ENCODE data around the gene CMTM4.

CMTM4 gene

GRCh38 chr16:66580605-66581209 is 115.8 kb downstream of the CMTM4 start:
- Histone ChIP-seq H3K27ac (replicated peaks) (no peak overlapping the region), H3K4me3 (replicated peaks; ENCODE audit: insufficient read depth, low read length) (no peak overlapping the region)
- DNase-seq (ENCODE audit: low read depth in 1 of 2, low spot score in 1 of 2): no peak

GRCh38 chr16:66578651-66579531 is 117.7 kb downstream of the CMTM4 start, which contains the start of gene CMTM2:
CMTM2 (plus strand) TSS chr16:66579463; CDS start chr16:66579608, 145 bp downstream.
- Histone ChIP-seq H3K27me3 (ENCODE audit: insufficient read depth, poor library complexity, severe bottlenecking) (no peaks in the 10 kb centered on the region), H3K4me3 (replicated peaks; ENCODE audit: insufficient read depth, low read length) (no peak within 1 kb of the TSS), H3K27ac (replicated peaks) (no peak within 1 kb of the TSS)
- TF ChIP-seq SPI1 (IDR thresholded peaks at IDR 0.05; ENCODE audit: borderline replicate concordance, low read depth): no peak
- TF ChIP-seq REST (IDR thresholded peaks at IDR 0.05; ENCODE audit: insufficient replicate concordance, low read depth): no peak
- no peak for TF ChIP-seq GABPA (IDR thresholded peaks at IDR 0.05; ENCODE audit: low read depth)
- no peak for DNase-seq (ENCODE audit: low read depth in 1 of 2, low spot score in 1 of 2)

More at GRCh38 chr16:66580605-66581209, 115.8 kb downstream of the CMTM4 start:
- no peak for TF ChIP-seq POLR2AphosphoS5 (IDR thresholded peaks at IDR 0.05; ENCODE audit: low read depth)
- no peak for TF ChIP-seq CTCF (IDR thresholded peaks at IDR 0.05; ENCODE audit: insufficient read depth, low read length)
- TF ChIP-seq REST (IDR thresholded peaks at IDR 0.05; ENCODE audit: insufficient replicate concordance, low read depth): no peak
- no peak for TF ChIP-seq SPI1 (IDR thresholded peaks at IDR 0.05; ENCODE audit: borderline replicate concordance, low read depth)
- no peak for TF ChIP-seq GABPA (IDR thresholded peaks at IDR 0.05; ENCODE audit: low read depth)
- H3K27me3 ChIP-seq (ENCODE audit: insufficient read depth, poor library complexity, severe bottlenecking): no peaks in the 10 kb centered on the region

- TF ChIP-seq GABPA (IDR thresholded peaks at IDR 0.05; ENCODE audit: low read depth) (no peak), REST (IDR thresholded peaks at IDR 0.05; ENCODE audit: insufficient replicate concordance, low read depth) (no peak), CTCF (IDR thresholded peaks at IDR 0.05; ENCODE audit: insufficient read depth, low read length) (no peak), SPI1 (IDR thresholded peaks at IDR 0.05; ENCODE audit: borderline replicate concordance, low read depth) (no peak), POLR2AphosphoS5 (IDR thresholded peaks at IDR 0.05; ENCODE audit: low read depth) (no peak)
- Histone ChIP-seq H3K27me3 (ENCODE audit: insufficient read depth, poor library complexity, severe bottlenecking) (no peaks in the 10 kb centered on the region), H3K27ac (replicated peaks) (no peak overlapping the region), H3K4me3 (replicated peaks; ENCODE audit: insufficient read depth, low read length) (no peak overlapping the region)
- no peak for DNase-seq (ENCODE audit: low read depth in 1 of 2, low spot score in 1 of 2)
Observed at GRCh38 chr16:66576296-66576695, 120.2 kb downstream of the CMTM4 start.

Measured in HL-60 (cell line).